ENCODE results near the gene TXNRD2. TPM values are rescaled to one million over a fixed set of nuclear protein-coding genes. Genes with fewer than 3 reads are reported as not detected.

Gene TXNRD2
- total and polyA plus RNA-seq, 10 of the 15 experiments (the other 5 are each of a cell fraction or from before 2014, with no cell fraction given) = 1.6 to 26.0 (median 13.9) TPM

GRCh38 chr22:19877626-19878339 is 63.8 kb downstream of the TXNRD2 start (continued):
- TF ChIP-seq E4F1 (IDR thresholded peaks at IDR 0.05; ENCODE audit: borderline replicate concordance, partially characterized antibody) (no peak), NFXL1 (IDR thresholded peaks at IDR 0.05; ENCODE audit: borderline replicate concordance) (no peak), PKNOX1 (IDR thresholded peaks at IDR 0.05) (no peak), BCL3 (IDR thresholded peaks at IDR 0.05; ENCODE audit: borderline replicate concordance, insufficient read depth, low read depth, low read length, poor library complexity, severe bottlenecking) (no peak), CBX3 (IDR thresholded peaks at IDR 0.05; ENCODE audit: borderline replicate concordance, low read depth) (no peak), RAD21 (IDR thresholded peaks at IDR 0.05; ENCODE audit: insufficient read depth, low read depth, low read length) (no peak), RUNX3 (IDR thresholded peaks at IDR 0.05; ENCODE audit: low read length) (no peak)
